ENCODE measurements around the gene PKD1L1. TPM values are rescaled to one million over a fixed set of nuclear protein-coding genes. Genes with fewer than 3 reads are reported as not detected.

The PKD1L1 gene
- total RNA-seq, 1 experiment from 2014 or later, result 0.07 TPM

GRCh38 chr7:47939425-47940036 lies 8.7 kb downstream of the PKD1L1 start:
- POLR2A ChIA-PET, result no interaction called here
- CTCF ChIA-PET, result interaction anchor here (1.2 to 3.0 kb wide), 6 partner anchors 42 to 673 kb away, joined by 3 to 20 read pairs (median 10); no protein-coding TSS in a partner anchor
- Mint-ChIP-seq H3K4me3 (no peak overlapping the region), H3K36me3 (no peaks in the 10 kb centered on the region), H3K9me3 (no peaks in the 10 kb centered on the region), H3K27ac (no peak overlapping the region), H3K27me3 (ENCODE audit: low read depth) (no peaks in the 10 kb centered on the region), H3K4me1 (peaks cover 48% of the 10 kb centered on the region)
- TF ChIP-seq, protein P1, sequence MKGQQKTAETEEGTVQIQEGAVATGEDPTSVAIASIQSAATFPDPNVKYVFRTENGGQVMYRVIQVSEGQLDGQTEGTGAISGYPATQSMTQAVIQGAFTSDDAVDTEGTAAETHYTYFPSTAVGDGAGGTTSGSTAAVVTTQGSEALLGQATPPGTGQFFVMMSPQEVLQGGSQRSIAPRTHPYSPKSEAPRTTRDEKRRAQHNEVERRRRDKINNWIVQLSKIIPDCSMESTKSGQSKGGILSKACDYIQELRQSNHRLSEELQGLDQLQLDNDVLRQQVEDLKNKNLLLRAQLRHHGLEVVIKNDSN (CRISPR knock-in tag; IDR thresholded peaks at IDR 0.05), result no peak
- TF ChIP-seq HMGA2 (CRISPR knock-in tag; IDR thresholded peaks at IDR 0.05) (no peak), NFYB (CRISPR knock-in tag; conservative IDR thresholded peaks at IDR 0.05; ENCODE audit: low read depth) (no peak), HMGXB4 (CRISPR knock-in tag; IDR thresholded peaks at IDR 0.05) (no peak), ELF4 (CRISPR knock-in tag; IDR thresholded peaks at IDR 0.05; ENCODE audit: low read depth) (no peak), STAT6 (CRISPR knock-in tag; conservative IDR thresholded peaks at IDR 0.05; ENCODE audit: low read depth) (no peak), CBFB (CRISPR knock-in tag; IDR thresholded peaks at IDR 0.05; ENCODE audit: low read depth) (no peak), ZMAT4 (CRISPR knock-in tag; IDR thresholded peaks at IDR 0.05) (no peak)
- TF ChIP-seq, protein P2, sequence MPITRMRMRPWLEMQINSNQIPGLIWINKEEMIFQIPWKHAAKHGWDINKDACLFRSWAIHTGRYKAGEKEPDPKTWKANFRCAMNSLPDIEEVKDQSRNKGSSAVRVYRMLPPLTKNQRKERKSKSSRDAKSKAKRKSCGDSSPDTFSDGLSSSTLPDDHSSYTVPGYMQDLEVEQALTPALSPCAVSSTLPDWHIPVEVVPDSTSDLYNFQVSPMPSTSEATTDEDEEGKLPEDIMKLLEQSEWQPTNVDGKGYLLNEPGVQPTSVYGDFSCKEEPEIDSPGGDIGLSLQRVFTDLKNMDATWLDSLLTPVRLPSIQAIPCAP (CRISPR knock-in tag; IDR thresholded peaks at IDR 0.05), result no peak
- TF ChIP-seq, protein P3, sequence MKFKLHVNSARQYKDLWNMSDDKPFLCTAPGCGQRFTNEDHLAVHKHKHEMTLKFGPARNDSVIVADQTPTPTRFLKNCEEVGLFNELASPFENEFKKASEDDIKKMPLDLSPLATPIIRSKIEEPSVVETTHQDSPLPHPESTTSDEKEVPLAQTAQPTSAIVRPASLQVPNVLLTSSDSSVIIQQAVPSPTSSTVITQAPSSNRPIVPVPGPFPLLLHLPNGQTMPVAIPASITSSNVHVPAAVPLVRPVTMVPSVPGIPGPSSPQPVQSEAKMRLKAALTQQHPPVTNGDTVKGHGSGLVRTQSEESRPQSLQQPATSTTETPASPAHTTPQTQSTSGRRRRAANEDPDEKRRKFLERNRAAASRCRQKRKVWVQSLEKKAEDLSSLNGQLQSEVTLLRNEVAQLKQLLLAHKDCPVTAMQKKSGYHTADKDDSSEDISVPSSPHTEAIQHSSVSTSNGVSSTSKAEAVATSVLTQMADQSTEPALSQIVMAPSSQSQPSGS (CRISPR knock-in tag; IDR thresholded peaks at IDR 0.05; ENCODE audit: borderline replicate concordance, low read depth), result no peak
- TF ChIP-seq, protein P4, sequence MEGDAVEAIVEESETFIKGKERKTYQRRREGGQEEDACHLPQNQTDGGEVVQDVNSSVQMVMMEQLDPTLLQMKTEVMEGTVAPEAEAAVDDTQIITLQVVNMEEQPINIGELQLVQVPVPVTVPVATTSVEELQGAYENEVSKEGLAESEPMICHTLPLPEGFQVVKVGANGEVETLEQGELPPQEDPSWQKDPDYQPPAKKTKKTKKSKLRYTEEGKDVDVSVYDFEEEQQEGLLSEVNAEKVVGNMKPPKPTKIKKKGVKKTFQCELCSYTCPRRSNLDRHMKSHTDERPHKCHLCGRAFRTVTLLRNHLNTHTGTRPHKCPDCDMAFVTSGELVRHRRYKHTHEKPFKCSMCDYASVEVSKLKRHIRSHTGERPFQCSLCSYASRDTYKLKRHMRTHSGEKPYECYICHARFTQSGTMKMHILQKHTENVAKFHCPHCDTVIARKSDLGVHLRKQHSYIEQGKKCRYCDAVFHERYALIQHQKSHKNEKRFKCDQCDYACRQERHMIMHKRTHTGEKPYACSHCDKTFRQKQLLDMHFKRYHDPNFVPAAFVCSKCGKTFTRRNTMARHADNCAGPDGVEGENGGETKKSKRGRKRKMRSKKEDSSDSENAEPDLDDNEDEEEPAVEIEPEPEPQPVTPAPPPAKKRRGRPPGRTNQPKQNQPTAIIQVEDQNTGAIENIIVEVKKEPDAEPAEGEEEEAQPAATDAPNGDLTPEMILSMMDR (IDR thresholded peaks at IDR 0.05), result no peak
- DNase-seq (ENCODE audit: low spot score), result no peak
- no peak for ATAC-seq

DNA sequence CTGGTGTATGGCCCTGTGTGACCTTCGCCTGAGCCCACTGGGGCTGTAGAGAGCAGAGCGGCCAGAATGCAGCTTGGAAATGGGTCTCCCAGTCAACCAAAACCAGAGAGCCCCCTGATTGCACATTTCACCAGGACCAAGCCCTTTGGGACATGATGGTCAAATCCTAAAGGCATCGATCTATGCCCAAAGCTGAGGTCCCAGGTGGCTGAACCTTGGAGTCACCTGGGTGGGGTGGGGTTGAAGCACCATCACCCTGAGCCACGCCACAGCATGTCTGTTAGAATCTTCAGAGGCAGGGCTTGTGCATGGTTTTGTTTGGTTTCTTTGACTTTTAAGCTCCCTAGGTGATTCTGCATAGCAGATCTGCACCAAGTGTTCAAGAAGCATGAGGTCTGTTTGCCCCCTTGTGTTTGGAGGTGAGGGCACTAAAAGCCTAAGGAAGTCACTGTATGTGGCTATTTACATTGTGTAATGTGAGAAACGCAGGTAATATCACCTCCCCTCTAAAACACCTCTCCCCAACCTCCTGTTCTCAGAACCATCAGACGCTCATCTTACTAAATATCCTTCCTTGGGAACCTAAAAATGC lies 9.6 kb downstream of the PKD1L1 start:
- CTCF ChIA-PET, result interaction anchor here (1.1 to 3.0 kb wide), 12 partner anchors 9 to 672 kb away, joined by 3 to 20 read pairs (median 5); partner anchors contain the start of gene PKD1L1
- H3K9me3 Mint-ChIP-seq, result no peaks in the 10 kb centered on the region
- peaks cover 47% of the 10 kb centered on the region for H3K4me1 Mint-ChIP-seq
- no peak overlapping the region for H3K27ac Mint-ChIP-seq
- H3K4me3 Mint-ChIP-seq, result no peak overlapping the region
- no peaks in the 10 kb centered on the region for H3K27me3 Mint-ChIP-seq (ENCODE audit: low read depth)
- POLR2A ChIA-PET, result no interaction called here
- H3K36me3 Mint-ChIP-seq, result no peaks in the 10 kb centered on the region
- DNase-seq (ENCODE audit: low spot score) (no peak), ATAC-seq (peak; percentile 16; the same call in 1 of the 2 replicates)
- TF ChIP-seq, protein P5, sequence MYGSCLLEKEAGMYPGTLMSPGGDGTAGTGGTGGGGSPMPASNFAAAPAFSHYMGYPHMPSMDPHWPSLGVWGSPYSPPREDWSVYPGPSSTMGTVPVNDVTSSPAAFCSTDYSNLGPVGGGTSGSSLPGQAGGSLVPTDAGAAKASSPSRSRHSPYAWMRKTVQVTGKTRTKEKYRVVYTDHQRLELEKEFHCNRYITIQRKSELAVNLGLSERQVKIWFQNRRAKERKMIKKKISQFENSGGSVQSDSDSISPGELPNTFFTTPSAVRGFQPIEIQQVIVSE (CRISPR knock-in tag; IDR thresholded peaks at IDR 0.05; ENCODE audit: borderline replicate concordance), result no peak
- TF ChIP-seq, protein P6, sequence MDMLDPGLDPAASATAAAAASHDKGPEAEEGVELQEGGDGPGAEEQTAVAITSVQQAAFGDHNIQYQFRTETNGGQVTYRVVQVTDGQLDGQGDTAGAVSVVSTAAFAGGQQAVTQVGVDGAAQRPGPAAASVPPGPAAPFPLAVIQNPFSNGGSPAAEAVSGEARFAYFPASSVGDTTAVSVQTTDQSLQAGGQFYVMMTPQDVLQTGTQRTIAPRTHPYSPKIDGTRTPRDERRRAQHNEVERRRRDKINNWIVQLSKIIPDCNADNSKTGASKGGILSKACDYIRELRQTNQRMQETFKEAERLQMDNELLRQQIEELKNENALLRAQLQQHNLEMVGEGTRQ (CRISPR knock-in tag; IDR thresholded peaks at IDR 0.05), result no peak
- TF ChIP-seq E2F5 (CRISPR knock-in tag; IDR thresholded peaks at IDR 0.05) (no peak), TEAD1 (CRISPR knock-in tag; IDR thresholded peaks at IDR 0.05) (no peak), TP53 (CRISPR knock-in tag; IDR thresholded peaks at IDR 0.05) (no peak), ZNF281 (CRISPR knock-in tag; IDR thresholded peaks at IDR 0.05) (no peak)
